Measurements from ENCODE around the gene CTNND1. TPM values are rescaled to one million over a fixed set of nuclear protein-coding genes. Genes with fewer than 3 reads are reported as not detected.

The CTNND1 gene
- total and polyA plus RNA-seq, 7 donors: 9.4 to 35.2 (median 26.1) TPM

DNA sequence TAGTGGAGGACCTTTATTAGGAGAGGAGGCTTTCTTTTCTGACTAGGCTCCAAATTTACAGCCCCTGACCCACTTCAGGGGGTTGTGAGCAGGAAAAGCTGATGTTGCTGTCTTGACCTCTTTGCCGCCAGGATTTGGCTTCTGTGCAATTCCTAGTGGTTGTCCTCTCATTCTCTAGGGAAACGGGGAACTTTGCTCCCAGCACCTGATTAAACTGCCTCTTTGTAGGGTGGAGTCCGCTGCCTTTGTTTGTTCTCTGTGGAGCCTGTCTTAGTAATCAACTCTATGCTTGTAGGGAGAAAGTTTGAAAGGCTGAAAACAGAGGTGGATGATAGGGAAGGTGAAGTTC is 16.3 kb downstream of the CTNND1 start:
- intact Hi-C loops (cut with DNase I): loop anchor here in 1 of 2 donors (2.0 kb wide), 1 partner anchor 15 kb away; no protein-coding TSS in a partner anchor
- peak in 2 of 4 donors; percentile 15 to 19 for ATAC-seq
- WGBS, 3 donors: 26 to 47% (median 26%) methylated on average over 3 of the region's 3 CpGs

DNA sequence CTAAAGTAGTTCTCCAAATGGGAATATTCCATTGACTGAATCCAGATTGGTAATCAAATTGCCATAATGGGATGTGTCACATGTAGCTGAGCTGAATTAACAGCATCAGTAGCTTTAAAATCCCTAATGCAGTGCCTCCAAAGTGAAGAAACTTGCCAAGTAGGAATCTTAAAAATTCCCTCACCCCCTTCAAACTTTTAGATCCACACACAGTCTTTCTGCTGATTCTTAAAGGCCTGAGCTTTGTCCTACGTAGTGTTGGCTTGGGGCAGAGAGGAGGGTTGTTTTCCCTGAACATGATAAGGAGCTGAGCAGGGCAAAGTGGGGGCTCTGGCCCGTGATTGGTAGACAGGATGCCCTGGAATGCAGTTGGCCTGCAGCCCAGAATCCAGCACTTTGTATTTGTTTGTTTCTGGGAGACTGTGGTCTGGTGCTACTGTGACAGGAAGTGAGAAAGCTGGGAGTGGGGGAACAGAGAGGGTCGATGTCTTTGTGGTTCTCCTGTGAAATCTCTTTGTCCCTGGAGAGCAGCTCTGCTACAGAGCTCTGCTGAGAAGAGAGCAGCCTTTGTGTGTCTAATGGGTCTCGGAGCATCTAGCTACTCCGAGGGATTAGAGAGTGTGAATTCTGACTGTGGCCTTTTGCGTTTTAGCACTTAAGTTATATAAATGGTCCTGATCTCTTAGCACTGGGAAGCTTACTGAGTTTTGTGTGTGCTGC is 16.9 kb downstream of the CTNND1 start:
- TF ChIP-seq CTCF (IDR thresholded peaks at IDR 0.05): no peak
- ATAC-seq (peak; percentile 65 to 81 (median 78)), DNase-seq (peak; percentile 86 to 88)
- H3K9me3 ChIP-seq: no peaks in the 10 kb centered on the region
- peaks cover 82% of the 10 kb centered on the region for H3K4me1 ChIP-seq
- intact Hi-C loops (cut with DNase I): loop anchor here in 1 of 2 donors (2.0 kb wide), 1 partner anchor 16 kb away; no protein-coding TSS in a partner anchor
- H3K27ac ChIP-seq: peak overlapping the region; percentile 75
- no peaks in the 10 kb centered on the region for H3K27me3 ChIP-seq (ENCODE audit: insufficient read depth in 3 of 3, low read length in 2 of 3)
- H3K36me3 ChIP-seq (ENCODE audit: insufficient read depth in 1 of 2, low read depth in 1 of 2): no peaks in the 10 kb centered on the region
- WGBS, 3 donors: 2 to 5% (median 4%) methylated on average over 6 of the region's 6 CpGs
- H3K4me3 ChIP-seq: peak overlapping the region; percentile 38

More for the DNA sequence above, 16.3 kb downstream of the CTNND1 start:
- Histone ChIP-seq H3K9me3 (no peaks in the 10 kb centered on the region), H3K4me3 (peak overlapping the region; percentile 38), H3K36me3 (ENCODE audit: insufficient read depth in 1 of 2, low read depth in 1 of 2) (no peaks in the 10 kb centered on the region), H3K27me3 (ENCODE audit: insufficient read depth in 3 of 3, low read length in 2 of 3) (no peaks in the 10 kb centered on the region), H3K4me1 (peaks cover 86% of the 10 kb centered on the region), H3K27ac (peak overlapping the region; percentile 75)
- no peak for TF ChIP-seq CTCF (IDR thresholded peaks at IDR 0.05)
- no peak for DNase-seq

GRCh38 chr11:57779276-57779675 is 17.7 kb downstream of the CTNND1 start:
- Histone ChIP-seq H3K27me3 (ENCODE audit: insufficient read depth in 3 of 3, low read length in 2 of 3) (no peaks in the 10 kb centered on the region), H3K4me1 (peaks cover 74% of the 10 kb centered on the region), H3K36me3 (ENCODE audit: insufficient read depth in 1 of 2, low read depth in 1 of 2) (no peaks in the 10 kb centered on the region), H3K4me3 (peak overlapping the region; percentile 38), H3K9me3 (no peaks in the 10 kb centered on the region), H3K27ac (peak overlapping the region; percentile 75)
- no peak for TF ChIP-seq CTCF (IDR thresholded peaks at IDR 0.05)
- intact Hi-C loops (cut with DNase I): loop anchor here in 1 of 2 donors (2.0 kb wide), 1 partner anchor 16 kb away; no protein-coding TSS in a partner anchor
- ATAC-seq (peak; percentile 45 to 65 (median 59)), DNase-seq (no peak)
- 7 to 19% (median 9%) methylated on average over 1 of the region's 1 CpG for WGBS, 3 donors

GRCh38 chr11:57781529-57781943 is 19.9 kb downstream of the CTNND1 start:
- ATAC-seq: no peak

More at GRCh38 chr11:57781529-57781943, 19.9 kb downstream of the CTNND1 start:
- H3K36me3 ChIP-seq (ENCODE audit: insufficient read depth in 1 of 2, low read depth in 1 of 2): no peaks in the 10 kb centered on the region
- intact Hi-C loops (cut with DNase I): no loop called here
- no peak overlapping the region for H3K27ac ChIP-seq
- no peaks in the 10 kb centered on the region for H3K27me3 ChIP-seq (ENCODE audit: insufficient read depth in 3 of 3, low read length in 2 of 3)
- H3K4me3 ChIP-seq: no peak overlapping the region
- DNase-seq: no peak
- WGBS, 3 donors: 60 to 72% (median 70%) methylated on average over 3 of the region's 3 CpGs
- peaks cover 63% of the 10 kb centered on the region for H3K4me1 ChIP-seq
- TF ChIP-seq CTCF (IDR thresholded peaks at IDR 0.05): no peak
- H3K9me3 ChIP-seq: no peaks in the 10 kb centered on the region

All from psoas muscle (tissue), 8 donors.